ENCODE measurements around the gene FAM20A. TPM values are rescaled to one million over a fixed set of nuclear protein-coding genes. Genes with fewer than 3 reads are reported as not detected.
A peak's percentile ranks its signal among the peaks of the same experiment; 100 is the strongest.
"Not testable (repeated sequence)": the region's sequence is repeated elsewhere in the genome, so short reads cannot be mapped to it uniquely, and the experiment has no call there.

FAM20A gene
- total RNA-seq, 2 donors from 2014 or later = not detected

DNA sequence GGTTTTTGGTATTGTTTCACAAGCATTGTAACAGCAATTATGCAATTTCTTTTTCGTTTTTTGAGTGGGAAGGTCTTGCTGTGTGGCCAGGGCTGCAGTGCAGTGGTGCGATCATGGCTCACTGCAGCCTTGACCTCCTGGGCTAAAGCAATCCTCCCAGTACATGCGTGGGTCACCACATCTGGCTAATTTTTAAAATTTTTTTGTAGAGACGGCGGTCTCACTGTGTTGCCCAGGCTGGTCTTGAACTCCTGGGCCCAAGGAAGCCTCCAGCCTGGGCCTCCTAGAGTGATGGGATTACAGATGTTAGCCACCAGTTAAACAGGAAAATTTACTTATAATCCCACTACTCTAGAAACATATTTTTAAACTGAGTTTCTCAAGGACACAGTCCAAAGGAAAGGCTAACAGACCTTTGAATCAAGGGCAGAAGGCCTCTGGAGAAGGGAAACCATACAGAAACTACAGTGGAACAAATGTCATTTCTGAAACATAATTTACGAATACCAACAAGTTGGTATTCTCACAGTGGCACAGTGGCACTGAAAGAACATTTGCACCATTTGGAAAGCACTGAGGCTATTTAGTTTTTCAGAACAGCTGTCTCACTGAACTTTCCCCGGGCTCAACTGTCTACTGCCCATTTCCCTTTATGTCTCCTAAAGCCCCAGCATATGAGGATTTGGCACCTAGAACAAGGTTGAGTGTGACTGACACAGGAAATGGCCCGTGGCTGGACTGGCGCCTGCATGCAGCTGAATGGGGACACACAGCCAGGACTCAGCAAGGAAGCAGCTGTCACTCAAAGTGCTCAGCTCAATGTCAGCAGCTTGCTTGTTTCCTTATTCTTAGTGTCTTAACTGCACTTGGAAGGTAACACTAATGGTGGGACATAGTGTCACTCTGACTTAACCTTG, 91.8 kb downstream of the FAM20A start:
- peak overlapping the region; percentile 94 to 99 for H3K27ac Mint-ChIP-seq
- DNase-seq (ENCODE audit: low spot score) (peak; percentile 69), ATAC-seq (peak in 1 of 2 donors; percentile 21)
- peaks cover 7% of the 10 kb centered on the region for H3K36me3 Mint-ChIP-seq
- peaks cover 51 to 66% of the 10 kb centered on the region in 2 donors for H3K4me1 Mint-ChIP-seq (ENCODE audit: low read depth in 2 of 2)
- H3K9me3 Mint-ChIP-seq = no peaks in the 10 kb centered on the region
- H3K4me3 Mint-ChIP-seq = peak overlapping the region; percentile 74
- no peaks in the 10 kb centered on the region for H3K27me3 Mint-ChIP-seq

DNA sequence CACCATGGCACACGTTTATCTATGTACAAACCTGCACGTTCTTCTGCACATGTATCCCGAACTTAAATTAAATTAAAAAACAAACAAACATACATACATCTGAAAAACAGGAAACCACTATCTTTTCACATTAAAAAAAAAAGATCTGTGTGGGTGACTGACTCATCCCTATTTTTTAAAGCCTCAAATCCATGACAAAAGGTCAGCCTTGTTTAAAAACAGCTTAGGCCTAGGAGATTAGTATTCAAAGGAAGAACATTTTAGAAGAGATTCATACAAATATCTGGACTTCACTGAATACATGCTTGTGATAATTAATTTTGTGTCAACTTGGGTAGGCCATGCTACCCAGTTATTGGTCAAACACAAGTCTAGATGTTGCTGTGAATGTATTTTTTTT, 93.6 kb downstream of the FAM20A start:
- Mint-ChIP-seq H3K27ac (peak overlapping the region in 1 of 2 donors; percentile 41), H3K36me3 (no peaks in the 10 kb centered on the region), H3K27me3 (no peaks in the 10 kb centered on the region), H3K9me3 (no peaks in the 10 kb centered on the region), H3K4me3 (no peak overlapping the region), H3K4me1 (ENCODE audit: low read depth in 2 of 2) (peaks cover 35 to 51% of the 10 kb centered on the region in 2 donors)
- no peak for ATAC-seq
- no peak for DNase-seq (ENCODE audit: low spot score)

DNA sequence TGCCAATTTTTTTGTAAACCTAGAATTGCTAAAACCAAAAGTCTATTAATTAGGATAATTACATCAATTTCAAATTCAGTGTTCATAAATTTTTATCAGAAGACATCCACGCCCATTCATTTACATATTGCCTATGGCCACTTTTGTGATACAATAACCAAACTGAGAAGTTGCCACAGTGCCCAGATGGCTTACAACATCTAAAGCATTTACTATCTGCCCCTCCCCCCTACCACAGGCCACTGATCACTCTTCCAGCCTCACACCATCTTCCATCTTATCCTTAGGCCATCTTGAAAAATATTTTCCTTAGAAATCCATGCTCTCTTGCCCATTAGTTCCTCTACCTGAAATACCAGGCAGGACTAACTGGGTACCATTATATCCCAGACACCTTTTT, 95.2 kb downstream of the FAM20A start:
- no peaks in the 10 kb centered on the region for H3K9me3 Mint-ChIP-seq
- H3K27ac Mint-ChIP-seq = no peak overlapping the region
- H3K4me1 Mint-ChIP-seq (ENCODE audit: low read depth in 2 of 2) = peaks cover 35 to 46% of the 10 kb centered on the region in 2 donors
- no peak overlapping the region for H3K4me3 Mint-ChIP-seq
- DNase-seq (ENCODE audit: low spot score) (no peak), ATAC-seq (no peak)
- H3K27me3 Mint-ChIP-seq = peaks cover 0 to 7% of the 10 kb centered on the region in 2 donors
- H3K36me3 Mint-ChIP-seq = peaks cover 4% of the 10 kb centered on the region

DNA sequence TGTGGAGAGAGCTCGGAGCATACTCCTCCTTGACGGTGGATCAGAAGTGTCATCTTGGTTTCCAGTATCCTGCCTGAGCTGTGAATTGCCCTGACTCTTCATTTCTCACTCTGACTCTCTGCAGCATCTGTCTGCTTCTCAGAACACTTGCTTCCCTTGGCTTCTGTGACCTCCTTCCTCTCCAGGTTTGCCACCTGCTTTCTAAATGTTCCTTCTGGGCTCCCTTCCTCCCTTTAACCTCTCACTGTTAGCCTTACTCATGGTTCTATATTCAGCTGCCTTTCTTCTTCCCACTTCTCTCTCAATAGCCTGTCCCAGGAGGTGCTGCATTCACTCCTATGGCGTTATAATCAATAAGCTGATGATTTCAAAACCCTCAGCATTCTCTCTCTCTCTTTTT, 100.1 kb downstream of the FAM20A start:
- H3K36me3 Mint-ChIP-seq = peaks cover 5% of the 10 kb centered on the region
- H3K27ac Mint-ChIP-seq = peak overlapping the region; percentile 14 to 66
- H3K4me3 Mint-ChIP-seq = no peak overlapping the region
- H3K9me3 Mint-ChIP-seq = no peaks in the 10 kb centered on the region
- ATAC-seq = no peak
- H3K4me1 Mint-ChIP-seq (ENCODE audit: low read depth in 2 of 2) = peaks cover 32 to 37% of the 10 kb centered on the region in 2 donors
- no peak for DNase-seq (ENCODE audit: low spot score)
- peaks cover 0 to 10% of the 10 kb centered on the region in 2 donors for H3K27me3 Mint-ChIP-seq

DNA sequence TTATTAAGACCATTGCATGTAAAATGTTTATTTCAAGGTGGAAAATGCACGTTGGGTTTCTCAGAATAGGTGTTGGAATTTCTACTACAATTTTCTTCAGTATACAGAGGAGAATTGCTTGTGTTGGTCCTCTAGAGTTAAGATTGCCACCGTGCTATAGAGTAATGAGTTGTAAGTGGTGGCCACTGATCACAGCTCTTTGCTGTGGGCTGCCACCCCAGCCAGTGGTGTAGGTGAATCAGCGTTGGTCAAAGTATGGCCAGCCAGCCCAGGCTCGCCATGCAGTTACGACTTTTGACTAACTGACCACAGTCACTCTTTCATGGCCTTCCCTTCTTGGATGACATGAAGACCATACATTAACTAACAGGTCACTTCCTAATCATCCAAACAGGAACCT, 101.6 kb downstream of the FAM20A start:
- Mint-ChIP-seq H3K9me3 (no peaks in the 10 kb centered on the region), H3K27ac (peak overlapping the region in 1 of 2 donors; percentile 70), H3K27me3 (peaks cover 0 to 10% of the 10 kb centered on the region in 2 donors), H3K4me3 (no peak overlapping the region), H3K4me1 (ENCODE audit: low read depth in 2 of 2) (peaks cover 32 to 39% of the 10 kb centered on the region in 2 donors), H3K36me3 (peaks cover 5% of the 10 kb centered on the region)
- no peak for DNase-seq (ENCODE audit: low spot score)
- peak; percentile 54 for ATAC-seq

DNA sequence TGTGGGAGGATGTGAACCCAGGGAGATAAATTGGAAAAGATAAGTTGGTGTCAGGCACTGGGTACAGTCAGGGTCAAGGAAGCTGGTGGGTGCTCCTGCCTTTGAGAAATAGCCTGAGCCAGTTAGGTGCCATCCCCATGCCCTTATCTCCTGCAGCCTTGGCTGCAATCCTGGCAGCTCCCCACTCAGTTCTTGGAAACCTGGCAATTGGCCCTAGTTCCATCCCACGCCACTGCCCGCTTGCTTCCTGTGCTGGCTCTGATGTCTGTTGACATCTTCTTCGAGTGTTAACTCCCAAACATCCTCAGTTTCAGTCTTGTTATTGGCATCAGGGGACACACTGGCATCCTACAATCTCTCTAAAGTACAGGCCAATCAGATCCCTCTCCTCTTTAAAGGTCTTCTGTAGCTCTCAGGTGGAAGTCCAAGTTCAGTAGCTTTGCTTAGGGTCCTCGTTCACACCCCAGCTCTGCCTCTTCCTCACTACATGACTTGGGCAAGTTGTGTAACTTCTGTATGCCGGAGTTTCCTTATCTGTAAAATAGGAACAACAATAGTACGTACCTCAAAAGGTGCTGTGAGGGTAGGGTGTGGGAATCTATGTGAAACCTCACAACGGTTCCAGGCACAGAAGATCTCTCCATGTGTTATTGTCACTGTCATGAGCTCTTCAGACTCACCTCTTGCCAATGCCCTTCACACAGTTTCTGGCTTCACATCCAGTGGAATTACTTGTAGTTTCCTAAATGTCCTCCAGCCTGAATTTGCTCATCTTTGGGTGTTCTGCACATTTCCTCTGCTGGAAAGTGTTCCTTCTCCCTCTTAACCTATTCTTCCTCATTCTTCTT, 102.5 kb downstream of the FAM20A start:
- peaks cover 5% of the 10 kb centered on the region for H3K36me3 Mint-ChIP-seq
- H3K27ac Mint-ChIP-seq = peak overlapping the region; percentile 70 to 90
- H3K9me3 Mint-ChIP-seq = no peaks in the 10 kb centered on the region
- H3K27me3 Mint-ChIP-seq = peaks cover 0 to 10% of the 10 kb centered on the region in 2 donors
- DNase-seq (ENCODE audit: low spot score) = no peak
- peak overlapping the region; percentile 62 for H3K4me3 Mint-ChIP-seq
- peak; percentile 28 to 41 for ATAC-seq
- peaks cover 32 to 39% of the 10 kb centered on the region in 2 donors for H3K4me1 Mint-ChIP-seq (ENCODE audit: low read depth in 2 of 2)

DNA sequence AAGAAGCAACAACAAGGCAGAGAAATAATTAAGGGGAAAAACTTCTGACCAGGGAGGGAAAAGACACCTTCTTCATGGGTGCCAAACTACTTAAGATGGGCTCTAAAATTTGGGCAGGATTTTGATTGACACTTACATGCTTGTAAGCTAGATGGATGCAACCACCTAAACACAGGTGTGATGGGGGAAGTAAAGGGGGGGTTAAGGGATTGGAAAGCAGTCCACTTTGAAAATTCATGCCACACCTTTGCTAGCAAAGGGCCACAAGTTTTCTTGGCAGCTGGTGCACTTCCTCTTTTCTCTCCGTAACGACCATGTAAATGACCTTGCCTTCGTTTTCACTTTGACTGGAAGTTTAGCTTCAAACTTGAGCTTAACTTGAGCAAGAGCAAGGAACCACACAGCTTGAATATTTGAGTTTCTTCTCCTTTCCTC, 103.3 kb downstream of the FAM20A start:
- Mint-ChIP-seq H3K27me3 (peaks cover 0 to 10% of the 10 kb centered on the region in 2 donors), H3K9me3 (no peaks in the 10 kb centered on the region), H3K27ac (peak overlapping the region; percentile 70 to 90), H3K4me3 (peak overlapping the region; percentile 62), H3K4me1 (ENCODE audit: low read depth in 2 of 2) (peaks cover 32 to 39% of the 10 kb centered on the region in 2 donors), H3K36me3 (peaks cover 5% of the 10 kb centered on the region)
- ATAC-seq = peak; percentile 74 to 86
- DNase-seq (ENCODE audit: low spot score) = no peak

DNA sequence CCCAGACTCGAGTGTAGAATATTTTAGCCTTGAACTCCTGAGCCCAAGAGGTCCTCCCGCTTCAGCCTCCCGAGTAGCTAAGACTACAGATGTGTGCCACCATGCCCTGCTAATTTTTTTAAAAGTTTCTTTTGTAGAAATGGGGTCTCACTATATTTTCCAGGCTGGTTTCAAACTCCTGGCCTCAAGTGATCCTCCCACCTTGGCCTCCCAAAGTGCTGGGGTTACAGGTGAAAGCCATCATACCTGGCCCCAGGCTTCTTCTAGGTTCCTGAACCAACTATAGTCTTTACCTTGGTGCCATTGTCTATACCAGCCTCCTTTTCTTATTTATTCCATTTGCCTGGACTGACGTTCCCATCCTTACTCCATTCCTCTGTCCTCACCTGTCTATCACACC, 106.1 kb downstream of the FAM20A start:
- DNase-seq (ENCODE audit: low spot score) = no peak
- Mint-ChIP-seq H3K4me3 (no peak overlapping the region), H3K9me3 (no peaks in the 10 kb centered on the region), H3K27ac (peak overlapping the region in 1 of 2 donors; percentile 89), H3K36me3 (no peaks in the 10 kb centered on the region), H3K27me3 (peaks cover 0 to 2% of the 10 kb centered on the region in 2 donors), H3K4me1 (ENCODE audit: low read depth in 2 of 2) (peaks cover 27 to 37% of the 10 kb centered on the region in 2 donors)
- ATAC-seq = no peak

DNA sequence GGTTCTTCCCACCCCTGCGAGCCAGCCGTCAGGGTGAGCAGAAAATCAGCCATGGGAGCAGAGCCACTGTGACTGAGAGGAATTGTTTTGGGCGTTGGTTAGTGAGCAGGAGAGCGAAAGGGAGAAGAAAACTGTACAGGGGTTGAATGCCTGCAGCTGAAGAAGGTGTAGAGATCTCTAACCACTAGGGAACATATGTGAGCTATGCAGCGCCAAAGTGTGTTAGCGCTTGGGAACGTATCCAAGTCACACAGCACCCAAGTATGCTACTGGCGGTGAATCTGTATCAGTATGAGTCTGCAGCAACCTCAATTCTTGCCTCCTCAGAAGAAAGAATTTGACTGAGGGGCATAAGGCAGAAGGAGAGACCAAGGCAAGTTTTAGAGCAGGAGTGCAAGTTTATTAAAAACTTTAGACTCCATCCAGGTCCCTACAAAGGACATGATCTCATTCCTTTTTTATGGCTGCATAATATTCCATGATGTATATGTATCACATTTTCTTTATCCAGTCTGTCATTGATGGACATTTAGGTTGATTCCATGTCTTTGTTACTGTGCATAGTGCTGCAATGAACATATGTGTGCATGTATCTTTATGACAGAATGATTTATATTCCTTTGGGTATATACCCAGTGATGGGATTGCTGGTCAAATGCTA, 108.6 kb downstream of the FAM20A start:
- ATAC-seq; H3K27me3 Mint-ChIP-seq; H3K4me3 Mint-ChIP-seq; DNase-seq (ENCODE audit: low spot score); H3K27ac Mint-ChIP-seq; H3K9me3 Mint-ChIP-seq; H3K36me3 Mint-ChIP-seq: not testable (repeated sequence)
- H3K4me1 Mint-ChIP-seq (ENCODE audit: low read depth in 2 of 2) = peaks cover 18 to 27% of the 10 kb centered on the region in 2 donors

DNA sequence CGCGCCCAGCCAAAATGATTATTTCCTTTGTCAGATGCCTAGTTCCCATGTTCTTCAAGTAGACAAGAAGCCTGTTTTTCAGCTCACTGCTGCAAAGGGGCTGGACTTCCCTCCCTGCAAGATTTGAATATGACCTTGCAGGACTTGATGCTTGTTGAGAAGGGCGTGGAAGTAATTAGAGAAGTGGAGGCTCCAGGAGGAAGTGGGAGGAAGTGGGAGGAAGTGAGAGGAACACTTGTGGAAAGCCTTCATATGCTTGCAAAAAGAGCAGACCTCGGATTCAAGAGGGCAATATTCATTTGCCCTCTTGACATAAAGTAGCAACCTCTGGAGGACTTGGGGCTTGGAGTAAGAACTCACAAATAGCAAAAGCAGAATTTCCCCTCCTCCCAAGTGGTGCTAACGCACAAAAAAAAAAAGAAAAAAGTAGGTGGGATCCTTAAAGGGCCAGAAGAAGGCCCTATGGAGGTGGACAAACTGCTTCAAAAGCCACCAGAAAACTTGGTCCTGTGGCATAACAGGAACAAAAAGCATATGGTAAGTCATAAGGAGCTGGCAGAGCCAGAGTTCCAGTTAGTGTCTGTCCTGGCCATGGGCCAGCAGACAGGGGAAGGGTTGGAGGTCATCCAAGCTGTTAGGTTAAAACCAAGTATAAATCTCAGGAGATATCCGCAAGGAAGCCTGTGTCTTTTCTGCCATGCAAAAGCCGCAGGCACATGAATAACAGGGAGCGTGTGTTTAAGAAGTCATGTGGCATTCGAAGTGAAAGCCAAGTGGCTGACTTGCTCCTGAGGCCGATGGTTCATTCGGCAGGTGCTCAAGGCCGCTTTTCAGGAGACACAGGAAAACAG, 109.6 kb downstream of the FAM20A start:
- Mint-ChIP-seq H3K4me1 (ENCODE audit: low read depth in 2 of 2) (peaks cover 18 to 26% of the 10 kb centered on the region in 2 donors), H3K9me3 (no peaks in the 10 kb centered on the region), H3K36me3 (no peaks in the 10 kb centered on the region), H3K27ac (no peak overlapping the region), H3K27me3 (no peaks in the 10 kb centered on the region), H3K4me3 (no peak overlapping the region)
- DNase-seq (ENCODE audit: low spot score) (no peak), ATAC-seq (no peak)

DNA sequence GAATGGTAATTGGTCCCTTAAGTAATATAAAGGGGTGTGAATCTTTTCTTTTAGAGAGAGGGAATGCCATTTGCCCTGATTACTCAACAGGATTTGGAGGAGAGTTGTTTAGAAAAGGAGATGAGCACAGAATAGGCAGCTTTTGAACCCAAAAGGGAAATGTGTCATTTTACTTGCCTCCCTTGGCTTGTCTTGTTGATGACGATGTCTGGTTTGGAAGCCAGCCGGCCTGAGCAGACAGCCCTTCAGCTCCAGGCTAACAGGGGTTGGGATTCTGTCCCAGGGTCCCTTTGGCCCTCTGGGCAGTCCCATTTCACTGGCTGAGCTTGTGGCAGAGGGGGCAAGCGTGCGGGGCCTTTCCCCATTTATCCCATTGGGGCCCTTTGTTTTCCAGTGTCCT, 111.2 kb downstream of the FAM20A start:
- Mint-ChIP-seq H3K9me3 (no peaks in the 10 kb centered on the region), H3K27me3 (peaks cover 0 to 2% of the 10 kb centered on the region in 2 donors), H3K4me3 (no peak overlapping the region), H3K4me1 (ENCODE audit: low read depth in 2 of 2) (peaks cover 14 to 19% of the 10 kb centered on the region in 2 donors), H3K36me3 (no peaks in the 10 kb centered on the region), H3K27ac (no peak overlapping the region)
- ATAC-seq (no peak), DNase-seq (ENCODE audit: low spot score) (no peak)
